H1 (cell line): ENCODE data around the gene SLC24A3. TPM values are rescaled to one million over a fixed set of nuclear protein-coding genes. Genes with fewer than 3 reads are reported as not detected.

Source experiments
- CTCF ChIA-PET: fragments of 300-600 bp; sonication (Branson Sonifier 250); formaldehyde crosslinking; loops from one replicate; lab custom pipeline; 2021; ENCODE audit not compliant: partially characterized antibody; lab: Charles Lee
- POLR2A ChIA-PET: fragments of 300-600 bp; sonication (Branson Sonifier 250); formaldehyde crosslinking; loops from one replicate; lab custom pipeline; 2021; ENCODE audit warnings: inconsistent platforms; ENCODE audit not compliant: partially characterized antibody; lab: Charles Lee
- DNase-seq, 2 experiments: peaks; one replicate each; pipeline versions ENCODE4 v3.0.0 to v3.0.0-alpha.2; 2010 to 2022; ENCODE audit warnings: low spot score in 2 of 2, low read depth in 1 of 2, mixed read lengths in 1 of 2
- FAIRE-seq: peaks from 2 replicates; lab custom pipeline; 2011; peaks lifted over from hg19 to GRCh38; lab: Jason Lieb, UNC
- H2AFZ ChIP-seq: 2 replicates; pipeline ENCODE4 v1.8.1; 2012; ENCODE audit warnings: low read length, inconsistent platforms
- H2AK5ac ChIP-seq: 2 replicates; pipeline ENCODE4 v1.6.1; 2013; ENCODE audit warnings: low read depth, low read length
- H2BK120ac ChIP-seq: replicated peaks from 2 replicates; pipeline ENCODE3; 2013; ENCODE audit warnings: low read depth, low read length, inconsistent platforms
- H2BK12ac ChIP-seq: 2 replicates; pipeline ENCODE4 v1.6.1; 2013; ENCODE audit warnings: low read depth, low read length
- H2BK15ac ChIP-seq: 2 replicates; pipeline ENCODE4 v1.6.1; 2013; ENCODE audit warnings: low read length
- H2BK20ac ChIP-seq: 2 replicates; pipeline ENCODE4 v1.6.1; 2013; ENCODE audit warnings: low read length
- H2BK5ac ChIP-seq: 2 replicates; pipeline ENCODE4 v1.6.1; 2013; ENCODE audit warnings: low read depth, low read length
- H3K14ac ChIP-seq: 2 replicates; pipeline ENCODE4 v1.6.1; 2013; ENCODE audit warnings: inconsistent platforms; ENCODE audit not compliant: insufficient read length
- H3K18ac ChIP-seq: 2 replicates; pipeline ENCODE4 v1.6.1; 2013; ENCODE audit warnings: low read length; ENCODE audit errors: extremely low read depth
- H3K23ac ChIP-seq: 2 replicates; pipeline ENCODE4 v1.6.1; 2013; ENCODE audit warnings: inconsistent platforms; ENCODE audit not compliant: insufficient read length
- H3K23me2 ChIP-seq: 2 replicates; pipeline ENCODE4 v1.6.1; 2013; ENCODE audit warnings: low read depth, low read length
- H3K27ac ChIP-seq: 2 replicates; pipeline ENCODE4 v1.6.1; 2011; ENCODE audit warnings: low read depth, low read length, inconsistent platforms
- H3K27me3 ChIP-seq, 4 experiments: replicated peaks in 1 of 4; 1 replicate in 1 of 4; 2 replicates in 3 of 4; pipeline versions ENCODE4 v1.6.1 to v1.8.1; 2011 to 2013; ENCODE audit warnings: low read length in 3 of 4, mild to moderate bottlenecking in 3 of 4, inconsistent platforms in 2 of 4, mixed read lengths in 2 of 4, moderate library complexity in 1 of 4; ENCODE audit not compliant: control insufficient read depth in 3 of 4, insufficient read depth in 3 of 4; ENCODE audit errors: extremely low read depth in 1 of 4
- H3K36me3 ChIP-seq, 4 experiments: 2 replicates each; pipeline versions ENCODE4 v1.6.1 to v1.8.1; 2011 to 2013; ENCODE audit warnings: mild to moderate bottlenecking in 4 of 4, low read length in 3 of 4, moderate library complexity in 2 of 4, control low read depth in 1 of 4, inconsistent platforms in 1 of 4; ENCODE audit not compliant: insufficient read depth in 4 of 4, control insufficient read depth in 2 of 4
- H3K4ac ChIP-seq: replicated peaks from 2 replicates; pipeline ENCODE3; 2013; ENCODE audit warnings: low read length, low read depth, mixed read lengths, inconsistent platforms; ENCODE audit not compliant: insufficient read length
- H3K4me1 ChIP-seq, 4 experiments: replicated peaks in 1 of 4; 1 replicate in 1 of 4; 2 replicates in 3 of 4; pipeline versions ENCODE4 v1.6.1 to v1.8.1; 2011 to 2013; ENCODE audit warnings: low read length in 3 of 4, inconsistent platforms in 2 of 4, mixed read lengths in 1 of 4; ENCODE audit not compliant: insufficient read depth in 4 of 4, control insufficient read depth in 3 of 4
- H3K4me2 ChIP-seq, 2 experiments: 2 replicates each; pipeline versions ENCODE4 v1.6.1 to v1.8.1; 2011 to 2013; ENCODE audit warnings: low read depth in 2 of 2, low read length in 2 of 2, control low read depth in 1 of 2, inconsistent platforms in 1 of 2, mild to moderate bottlenecking in 1 of 2; ENCODE audit not compliant: insufficient read depth in 1 of 2
- H3K4me3 ChIP-seq, 4 experiments: fragments of 200-600, 300-600 bp in 1 of 4; sonication (generic), shearing (Covaris generic), sonication (Bioruptor Twin) in 1 of 4; 2 replicates each; pipeline versions ENCODE4 v1.5.1 to v1.8.1; 2011 to 2016; ENCODE audit warnings: low read length in 4 of 4, low read depth in 3 of 4, control low read depth in 2 of 4, inconsistent platforms in 2 of 4, mild to moderate bottlenecking in 2 of 4, mixed read lengths in 1 of 4, moderate library complexity in 1 of 4; ENCODE audit not compliant: insufficient read depth in 2 of 4; ENCODE audit errors: extremely low read depth in 1 of 4
- H3K56ac ChIP-seq: replicated peaks from 2 replicates; pipeline ENCODE3; 2013; ENCODE audit warnings: low read depth, mild to moderate bottlenecking, mixed read lengths, low read length, inconsistent platforms; ENCODE audit not compliant: insufficient read length
- H3K79me1 ChIP-seq: 2 replicates; pipeline ENCODE4 v1.6.1; 2013; ENCODE audit warnings: low read depth, low read length, control low read depth
- H3K79me2 ChIP-seq, 2 experiments: 2 replicates each; pipeline versions ENCODE4 v1.6.1 to v1.8.1; 2012 to 2013; ENCODE audit warnings: low read length in 2 of 2, mild to moderate bottlenecking in 2 of 2, inconsistent platforms in 1 of 2; ENCODE audit not compliant: insufficient read depth in 2 of 2, control insufficient read depth in 1 of 2
- H3K9ac ChIP-seq, 4 experiments: replicated peaks in 1 of 4; 1 replicate in 1 of 4; 2 replicates in 3 of 4; pipeline versions ENCODE4 v1.6.1 to v1.8.1; 2011 to 2013; ENCODE audit warnings: low read depth in 3 of 4, low read length in 3 of 4, control low read depth in 2 of 4, mild to moderate bottlenecking in 2 of 4, moderate library complexity in 2 of 4, inconsistent platforms in 1 of 4; ENCODE audit errors: extremely low read depth in 1 of 4
- H3K9me3 ChIP-seq, 2 experiments: 2 replicates each; pipeline versions ENCODE4 v1.6.1 to v1.8.1; 2012 to 2013; ENCODE audit warnings: mild to moderate bottlenecking in 2 of 2, moderate library complexity in 2 of 2, control low read depth in 1 of 2, inconsistent platforms in 1 of 2, low read depth in 1 of 2, low read length in 1 of 2, mixed read lengths in 1 of 2; ENCODE audit not compliant: insufficient read depth in 2 of 2
- H4K20me1 ChIP-seq, 2 experiments: replicated peaks in 1 of 2; 2 replicates each; pipeline versions ENCODE3 to v1.8.1; 2011 to 2013; ENCODE audit warnings: inconsistent platforms in 2 of 2, low read length in 2 of 2, mild to moderate bottlenecking in 1 of 2; ENCODE audit not compliant: insufficient read depth in 2 of 2, control insufficient read depth in 1 of 2
- H4K5ac ChIP-seq: 2 replicates; pipeline ENCODE4 v1.6.1; 2013; ENCODE audit warnings: low read length, low read depth, mixed read lengths, inconsistent platforms; ENCODE audit not compliant: insufficient read length
- H4K8ac ChIP-seq: 2 replicates; pipeline ENCODE4 v1.8.0; 2013; ENCODE audit warnings: mild to moderate bottlenecking, moderate library complexity, low read length, inconsistent platforms; ENCODE audit not compliant: insufficient read depth; ENCODE audit errors: extremely low read depth
- H4K91ac ChIP-seq: replicated peaks from 2 replicates; pipeline ENCODE3; 2013; ENCODE audit warnings: low read length, mixed read lengths, inconsistent platforms; ENCODE audit not compliant: insufficient read length
- BRCA1 ChIP-seq: IDR thresholded peaks from 2 replicates; pipeline ENCODE4 v1.6.1; 2012; ENCODE audit warnings: low read depth, low read length, improper control_type of control experiment
- CTCF ChIP-seq, 3 experiments: IDR thresholded peaks; 1 replicate in 2 of 3; 2 replicates in 1 of 3; pipeline versions ENCODE4 v1.5.1 to v1.6.1; 2011; ENCODE audit warnings: low read length in 3 of 3, mild to moderate bottlenecking in 3 of 3, inconsistent platforms in 2 of 3, low read depth in 1 of 3, moderate library complexity in 1 of 3; ENCODE audit not compliant: insufficient read depth in 1 of 3; ENCODE audit errors: control extremely low read depth in 1 of 3
- EP300 ChIP-seq, 2 experiments: IDR thresholded peaks; 1 replicate in 1 of 2; 2 replicates in 1 of 2; pipeline ENCODE4 v1.6.1; 2011 to 2012; ENCODE audit warnings: low read depth in 2 of 2, low read length in 2 of 2, mild to moderate bottlenecking in 2 of 2, borderline replicate concordance in 1 of 2, inconsistent platforms in 1 of 2, moderate library complexity in 1 of 2
- JUN ChIP-seq: IDR thresholded peaks from 2 replicates; pipeline ENCODE4 v1.6.1; 2011; ENCODE audit warnings: low read depth, mild to moderate bottlenecking, improper control_type of control experiment, low read length
- SIRT6 ChIP-seq: IDR thresholded peaks from one replicate; pipeline ENCODE4 v1.7.1; 2012; ENCODE audit warnings: low read length, inconsistent platforms
- WGBS, 2 experiments: shearing (Covaris generic) in 1 of 2; methylation state at CpG; one replicate each; pipeline versions ENCODE4 v1.1.6 to v1.1.7; 2013 to 2015; ENCODE audit warnings: low lambda C conversion rate in 2 of 2, mixed read lengths in 2 of 2, inconsistent platforms in 1 of 2, low coverage in 1 of 2, missing lambda C conversion rate in 1 of 2; ENCODE audit not compliant: insufficient replicate concordance in 2 of 2, insufficient coverage in 1 of 2, insufficient read length in 1 of 2; ENCODE audit errors: extremely low coverage in 1 of 2, missing lambda C conversion rate in 1 of 2; 5-methylcytosine and 5-hydroxymethylcytosine counted together
- polyA plus RNA-seq, 7 experiments: library from polyadenylated mRNA; depleted of rRNA in 3 of 7; stranded (reverse) in 5 of 7; unstranded in 2 of 7; fragments of >200 nt in 5 of 7; fragments of 200-250 nt in 2 of 7; gene quantifications; 1 replicate in 5 of 7; 2 replicates in 1 of 7; 4 replicates in 1 of 7; pipeline versions ENCODE4 v1.2.1 to v1.2.3, GENCODE V29; 2011 to 2013; ENCODE audit warnings: missing spikeins in 2 of 7, mixed read lengths in 2 of 7
- total RNA-seq: library from RNA; stranded (reverse); fragmentation: NEBNext Ultra II Directional; extraction: Animal tissue kit (Norgen Biotek cat#: 25700); gene quantifications from 2 replicates; pipeline ENCODE4 v1.2.1, GENCODE V29; 2021

SLC24A3 gene
- total and polyA plus RNA-seq, 2 of the 8 experiments (the other 6 are each of a cell fraction or from before 2014, with no cell fraction given): 4.5 to 6.3 TPM

DNA sequence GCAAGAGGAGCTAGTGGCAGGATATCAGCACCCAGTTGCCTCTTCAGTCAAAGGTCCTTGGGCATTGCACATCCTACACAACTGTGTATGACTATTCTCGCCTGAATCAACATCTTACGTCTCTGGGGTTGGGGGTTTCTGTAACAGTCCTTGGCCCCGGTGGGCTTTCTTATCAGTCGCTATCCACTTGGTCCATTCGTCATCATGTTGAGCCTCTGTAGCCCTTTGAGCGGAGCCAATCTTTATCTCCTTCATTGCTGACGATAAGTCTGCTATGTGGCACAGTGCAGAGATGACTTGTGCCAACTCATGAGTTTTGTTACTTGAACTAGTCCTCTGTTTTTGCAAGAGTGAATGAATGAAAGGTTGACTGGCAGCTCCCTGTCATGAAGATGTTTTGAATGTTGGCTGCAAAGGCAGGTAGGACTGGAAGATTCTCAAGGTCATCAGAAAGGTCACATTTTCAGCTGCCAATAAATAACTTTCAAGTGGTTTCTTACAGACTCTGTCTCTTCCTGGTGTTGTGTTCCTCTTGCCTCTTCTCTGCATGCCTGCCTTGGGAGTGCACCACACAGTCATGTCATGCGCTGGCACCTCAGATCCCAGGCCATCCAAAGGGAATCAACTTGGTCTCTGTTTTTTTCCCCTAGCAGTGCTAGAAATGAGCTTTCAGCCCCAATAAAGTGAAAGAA is 238.9 kb downstream of the SLC24A3 start:
- 83% methylated on average over 8 of the region's 8 CpGs; no CpG with 5 or more reads in 1 of the 2 experiments for WGBS, 2 experiments
- no peak overlapping the region for H2BK120ac ChIP-seq
- H3K23me2 ChIP-seq: no peaks in the 10 kb centered on the region
- no peak overlapping the region for H3K14ac ChIP-seq
- H2BK5ac ChIP-seq: no peak overlapping the region
- POLR2A ChIA-PET: no interaction called here
- H2BK15ac ChIP-seq: no peak overlapping the region
- no peak overlapping the region for H4K5ac ChIP-seq
- FAIRE-seq (no peak), DNase-seq (no peak)
- H3K4me1 ChIP-seq: no peaks in the 10 kb centered on the region; a peak in 1 of 7 replicates
- H3K79me1 ChIP-seq: no peaks in the 10 kb centered on the region
- H2AFZ ChIP-seq: no peak overlapping the region
- H3K18ac ChIP-seq: no peak overlapping the region
- H3K23ac ChIP-seq: no peak overlapping the region
- no peaks in the 10 kb centered on the region for H4K20me1 ChIP-seq
- H4K91ac ChIP-seq: no peak overlapping the region
- H2AK5ac ChIP-seq: no peak overlapping the region
- no peak overlapping the region for H3K9ac ChIP-seq
- no peak overlapping the region for H2BK12ac ChIP-seq
- CTCF ChIA-PET: interaction anchor here (1.9 kb wide), 1 partner anchor 11 kb away, joined by 8 read pairs; no protein-coding TSS in a partner anchor
- H3K27ac ChIP-seq: no peak overlapping the region
- no peak overlapping the region for H3K4me2 ChIP-seq
- H3K4ac ChIP-seq: no peak overlapping the region
- H3K56ac ChIP-seq: no peak overlapping the region
- H4K8ac ChIP-seq: no peak overlapping the region
- no peak overlapping the region for H2BK20ac ChIP-seq
- H3K27me3 ChIP-seq: no peaks in the 10 kb centered on the region
- H3K4me3 ChIP-seq: no peak overlapping the region
- H3K36me3 ChIP-seq: no peaks in the 10 kb centered on the region
- H3K79me2 ChIP-seq: no peaks in the 10 kb centered on the region
- no peaks in the 10 kb centered on the region for H3K9me3 ChIP-seq
- TF ChIP-seq BRCA1 (no peak), EP300 (IDR thresholded peaks at IDR 0.05; ENCODE audit: borderline replicate concordance in 1 of 2, low read depth in 2 of 2, low read length in 2 of 2) (no peak), SIRT6 (no peak), JUN (no peak), CTCF (IDR thresholded peaks at IDR 0.05; ENCODE audit: control extremely low read depth in 1 of 3, insufficient read depth in 1 of 3, low read depth in 1 of 3, low read length in 3 of 3) (no peak)
